Tibial nerve (tissue), 4 donors: ENCODE data around the gene SEMA3A. TPM values are rescaled to one million over a fixed set of nuclear protein-coding genes. Genes with fewer than 3 reads are reported as not detected.

ENCODE experiments used
- DNase-seq, 2 donors: peaks; one replicate each; pipeline ENCODE4 v3.0.0-alpha.2; 2019; ENCODE audit warnings: low spot score in 2 of 2
- H3K27ac ChIP-seq, 4 donors: fragments of 200-600 bp; sonication (generic) in 3 of 4; one replicate each; pipeline ENCODE4 v1.5.1; 2017 to 2019; ENCODE audit warnings: mild to moderate bottlenecking in 1 of 4
- H3K27me3 ChIP-seq, 2 donors: fragments of 200-600 bp; sonication (generic) in 1 of 2; one replicate each; pipeline versions ENCODE4 v1.5.1 to v1.6.0; 2017 to 2019
- H3K36me3 ChIP-seq, 3 donors: fragments of 200-600 bp; sonication (generic); one replicate each; pipeline ENCODE4 v1.5.1; 2018 to 2019
- H3K4me1 ChIP-seq, 4 donors: fragments of 200-600 bp; sonication (generic) in 3 of 4; one replicate each; pipeline ENCODE4 v1.5.1; 2017 to 2019
- H3K4me3 ChIP-seq, 4 donors: fragments of 200-600 bp; sonication (generic) in 3 of 4; one replicate each; pipeline ENCODE4 v1.5.1; 2017 to 2019; ENCODE audit warnings: mild to moderate bottlenecking in 1 of 4, moderate library complexity in 1 of 4
- H3K9me3 ChIP-seq, 4 donors: fragments of 200-600 bp; sonication (generic) in 3 of 4; one replicate each; pipeline ENCODE4 v1.5.1; 2017 to 2019
- CTCF ChIP-seq, 5 experiments: fragments of 200-600 bp in 3 of 5; fragments of 450-650 bp in 2 of 5; sonication (generic) in 3 of 5; IDR thresholded peaks; one replicate each; pipeline ENCODE4 v1.5.1; 2016 to 2019; ENCODE audit warnings: antibody characterized with exemption in 5 of 5, mild to moderate bottlenecking in 3 of 5, moderate library complexity in 2 of 5
- EP300 ChIP-seq, 2 donors: sonication (generic); formaldehyde crosslinking; IDR thresholded peaks; one replicate each; pipeline ENCODE4 v1.6.1; 2017; ENCODE audit warnings: antibody characterized with exemption in 2 of 2, mild to moderate bottlenecking in 1 of 2
- POLR2A ChIP-seq, 2 donors: fragments of 450-650 bp; IDR thresholded peaks; one replicate each; pipeline ENCODE4 v1.6.1; 2017; ENCODE audit warnings: antibody characterized with exemption in 2 of 2, mild to moderate bottlenecking in 2 of 2, moderate library complexity in 2 of 2
- WGBS, 2 donors: methylation state at CpG; one replicate each; pipeline ENCODE4 v1.1.5; 2018; 5-methylcytosine and 5-hydroxymethylcytosine counted together
- total RNA-seq, 4 donors: library from RNA; depleted of rRNA; stranded (reverse); fragments of >200 nt; gene quantifications; one replicate each; pipeline ENCODE4 v1.1.0, GENCODE V29; 2016

Gene SEMA3A
- total RNA-seq, 4 donors from 2014 or later, result 2.9 to 9.3 (median 6.8) TPM

- H3K4me3 ChIP-seq, result no peak overlapping the region
- no peaks in the 10 kb centered on the region for H3K4me1 ChIP-seq
- no peak for TF ChIP-seq POLR2A (IDR thresholded peaks at IDR 0.05)
- no peaks in the 10 kb centered on the region for H3K9me3 ChIP-seq
- H3K27me3 ChIP-seq, result no peaks in the 10 kb centered on the region
- H3K27ac ChIP-seq, result no peak overlapping the region
- H3K36me3 ChIP-seq, result no peaks in the 10 kb centered on the region
- 58 to 64% methylated on average over 2 of the region's 2 CpGs for WGBS, 2 donors
- no peak for DNase-seq
These were observed 54.4 kb downstream of the SEMA3A start for GRCh38 chr7:84139986-84140729.

GRCh38 chr7:84138411-84138810 lies 56.2 kb downstream of the SEMA3A start:
- 74 to 80% methylated on average over 3 of the region's 3 CpGs for WGBS, 2 donors
- Histone ChIP-seq H3K4me1 (no peaks in the 10 kb centered on the region), H3K36me3 (no peaks in the 10 kb centered on the region), H3K27ac (no peak overlapping the region), H3K27me3 (no peaks in the 10 kb centered on the region), H3K9me3 (no peaks in the 10 kb centered on the region), H3K4me3 (no peak overlapping the region)
- TF ChIP-seq POLR2A (IDR thresholded peaks at IDR 0.05), result no peak
- no peak for TF ChIP-seq CTCF (IDR thresholded peaks at IDR 0.05)
- no peak for TF ChIP-seq EP300 (IDR thresholded peaks at IDR 0.05)
- DNase-seq, result no peak

GRCh38 chr7:84137812-84138211 lies 56.8 kb downstream of the SEMA3A start:
- no peaks in the 10 kb centered on the region for H3K9me3 ChIP-seq
- TF ChIP-seq POLR2A (IDR thresholded peaks at IDR 0.05) (no peak), CTCF (IDR thresholded peaks at IDR 0.05) (no peak), EP300 (IDR thresholded peaks at IDR 0.05) (no peak)
- H3K4me3 ChIP-seq, result no peak overlapping the region
- H3K27me3 ChIP-seq, result no peaks in the 10 kb centered on the region
- H3K4me1 ChIP-seq, result no peaks in the 10 kb centered on the region
- no peaks in the 10 kb centered on the region for H3K36me3 ChIP-seq
- no peak overlapping the region for H3K27ac ChIP-seq
- DNase-seq, result no peak

GRCh38 chr7:84136809-84137208 lies 57.8 kb downstream of the SEMA3A start:
- Histone ChIP-seq H3K27me3 (no peaks in the 10 kb centered on the region), H3K4me3 (no peak overlapping the region), H3K36me3 (no peaks in the 10 kb centered on the region), H3K4me1 (no peaks in the 10 kb centered on the region), H3K27ac (no peak overlapping the region), H3K9me3 (no peaks in the 10 kb centered on the region)
- DNase-seq, result no peak
- 94% methylated on average over 3 of the region's 3 CpGs for whole genome bisulfite sequencing, 2 donors
- TF ChIP-seq POLR2A (IDR thresholded peaks at IDR 0.05) (no peak), EP300 (IDR thresholded peaks at IDR 0.05) (no peak), CTCF (IDR thresholded peaks at IDR 0.05) (no peak)

- no peaks in the 10 kb centered on the region for H3K4me1 ChIP-seq
- 80 to 84% methylated on average over 3 of the region's 3 CpGs for WGBS, 2 donors
- no peak overlapping the region for H3K4me3 ChIP-seq
- no peaks in the 10 kb centered on the region for H3K36me3 ChIP-seq
- no peaks in the 10 kb centered on the region for H3K27me3 ChIP-seq
- no peak for DNase-seq
- H3K27ac ChIP-seq, result no peak overlapping the region
- no peaks in the 10 kb centered on the region for H3K9me3 ChIP-seq
- TF ChIP-seq POLR2A (IDR thresholded peaks at IDR 0.05) (no peak), EP300 (IDR thresholded peaks at IDR 0.05) (no peak), CTCF (IDR thresholded peaks at IDR 0.05) (no peak)
These were observed 58.3 kb downstream of the SEMA3A start for GRCh38 chr7:84136336-84136735.
